GM10248 (cell line): ENCODE results near the gene SLC25A13.

Experiments
- CTCF ChIA-PET: fragments of 300-600 bp; sonication (Branson Sonifier 250); formaldehyde crosslinking; extraction: SDS; loops from one replicate; lab custom pipeline; 2021; ENCODE audit warnings: antibody characterized with exemption; lab: Yijun Ruan, JAX
- POLR2A ChIA-PET: fragments of 350-650 bp; sonication (Branson Sonifier 250); formaldehyde crosslinking; extraction: SDS; loops from one replicate; lab custom pipeline; 2020; ENCODE audit warnings: antibody characterized with exemption; lab: Yijun Ruan, JAX
- DNase-seq: peaks from one replicate; pipeline ENCODE4 v3.0.0; 2012; ENCODE audit errors: extremely low spot score
- CTCF ChIP-seq: IDR thresholded peaks from 2 replicates; pipeline ENCODE4 v1.5.1; 2012; ENCODE audit warnings: mild to moderate bottlenecking, low read depth; ENCODE audit errors: extremely low read depth, missing control alignments, control extremely low read depth

Gene SLC25A13

GRCh38 chr7:96084881-96085553, 236.9 kb downstream of the SLC25A13 start:
- CTCF ChIA-PET, result interaction anchor here (1.0 to 1.3 kb wide), 2 partner anchors 9 to 31 kb away, joined by 3 to 4 read pairs; no protein-coding TSS in a partner anchor

GRCh38 chr7:96080027-96080426, 241.9 kb downstream of the SLC25A13 start:
- POLR2A ChIA-PET, result no interaction called here

More at GRCh38 chr7:96084881-96085553, 236.9 kb downstream of the SLC25A13 start:
- POLR2A ChIA-PET, result no interaction called here
- DNase-seq, result no peak
- TF ChIP-seq CTCF, result no peak

GRCh38 chr7:96076350-96076707, 245.6 kb downstream of the SLC25A13 start:
- ChIA-PET CTCF (interaction anchor here (0.6 to 3.8 kb wide), 14 partner anchors 9 to 989 kb away, joined by 3 to 44 read pairs (median 3); no protein-coding TSS in a partner anchor), POLR2A (no interaction called here)
- no peak for TF ChIP-seq CTCF
- no peak for DNase-seq

More at GRCh38 chr7:96080027-96080426, 241.9 kb downstream of the SLC25A13 start:
- no peak for TF ChIP-seq CTCF
- CTCF ChIA-PET, result interaction anchor here (1.6 kb wide), 1 partner anchor 948 kb away, joined by 5 read pairs; no protein-coding TSS in a partner anchor
- no peak for DNase-seq

GRCh38 chr7:96075510-96076349, 246.2 kb downstream of the SLC25A13 start:
- peak; percentile 92 for TF ChIP-seq CTCF
- CTCF ChIA-PET, result interaction anchor here (0.6 to 3.8 kb wide), 11 partner anchors 9 to 990 kb away, joined by 3 to 44 read pairs (median 3); no protein-coding TSS in a partner anchor
- DNase-seq, result peak; percentile 75
- POLR2A ChIA-PET, result no interaction called here

- ChIA-PET POLR2A (no interaction called here), CTCF (interaction anchor here (0.7 to 3.8 kb wide), 8 partner anchors 8 to 952 kb away, joined by 3 to 44 read pairs (median 4); no protein-coding TSS in a partner anchor)
- no peak for DNase-seq
- TF ChIP-seq CTCF, result no peak
Measured at GRCh38 chr7:96074871-96075270, 247.0 kb downstream of the SLC25A13 start.
